NCI-H2227 treated with DMSO at 0.1 percent for 48 hours (cell line): ENCODE data around the gene AFF3.

Experiments used
- DNase-seq: peaks from one replicate; lab custom pipeline; 2025; lab: John Stamatoyannopoulos, UW

Gene AFF3

GRCh38 chr2:100012561-100012960 is 129.8 kb downstream of the AFF3 start:
- no peak for DNase-seq

GRCh38 chr2:100011272-100011731 is 131.1 kb downstream of the AFF3 start:
- DNase-seq = no peak

GRCh38 chr2:100010606-100011005 is 131.8 kb downstream of the AFF3 start:
- DNase-seq = no peak

- no peak for DNase-seq
These were observed 132.6 kb downstream of the AFF3 start for GRCh38 chr2:100009743-100010142.

- DNase-seq = no peak
These were observed 133.4 kb downstream of the AFF3 start for GRCh38 chr2:100008956-100009355.

- DNase-seq = no peak
These were observed 135.9 kb downstream of the AFF3 start for GRCh38 chr2:100006516-100006915.

- DNase-seq = no peak
These were observed 137.4 kb downstream of the AFF3 start for GRCh38 chr2:100004959-100005387.

- DNase-seq = no peak
These were observed 138.0 kb downstream of the AFF3 start for GRCh38 chr2:100004348-100004884.

GRCh38 chr2:100002059-100002458 is 140.3 kb downstream of the AFF3 start:
- DNase-seq = no peak

- DNase-seq = no peak
These were observed 141.3 kb downstream of the AFF3 start for GRCh38 chr2:100000915-100001707.

GRCh38 chr2:99998651-99999320 is 143.6 kb downstream of the AFF3 start:
- peak; percentile 51 for DNase-seq

GRCh38 chr2:99989905-99990304 is 152.5 kb downstream of the AFF3 start:
- no peak for DNase-seq

- DNase-seq = no peak
These were observed 153.8 kb downstream of the AFF3 start for GRCh38 chr2:99988599-99988998.

- no peak for DNase-seq
These were observed 155.2 kb downstream of the AFF3 start for GRCh38 chr2:99987160-99987559.

- DNase-seq = peak; percentile 46
These were observed 157.4 kb downstream of the AFF3 start for GRCh38 chr2:99984799-99985515.

GRCh38 chr2:99982744-99983143 is 159.6 kb downstream of the AFF3 start:
- DNase-seq = no peak

GRCh38 chr2:99981840-99982239 is 160.6 kb downstream of the AFF3 start:
- no peak for DNase-seq

GRCh38 chr2:99980176-99980575 is 162.2 kb downstream of the AFF3 start:
- no peak for DNase-seq

- DNase-seq = no peak
These were observed 164.4 kb downstream of the AFF3 start for GRCh38 chr2:99977966-99978365.

- no peak for DNase-seq
These were observed 167.0 kb downstream of the AFF3 start for GRCh38 chr2:99975386-99975785.

GRCh38 chr2:99974682-99975375 is 167.6 kb downstream of the AFF3 start:
- DNase-seq = no peak

GRCh38 chr2:99974275-99974674 is 168.1 kb downstream of the AFF3 start:
- peak; percentile 79 for DNase-seq
